ENCODE results near the gene TSPAN14. TPM values are rescaled to one million over a fixed set of nuclear protein-coding genes. Genes with fewer than 3 reads are reported as not detected.

Gene TSPAN14
- total and polyA plus RNA-seq, 2 of the 8 experiments (the other 6 are each of a cell fraction or from before 2014, with no cell fraction given) = 47.4 to 57.8 TPM

DNA sequence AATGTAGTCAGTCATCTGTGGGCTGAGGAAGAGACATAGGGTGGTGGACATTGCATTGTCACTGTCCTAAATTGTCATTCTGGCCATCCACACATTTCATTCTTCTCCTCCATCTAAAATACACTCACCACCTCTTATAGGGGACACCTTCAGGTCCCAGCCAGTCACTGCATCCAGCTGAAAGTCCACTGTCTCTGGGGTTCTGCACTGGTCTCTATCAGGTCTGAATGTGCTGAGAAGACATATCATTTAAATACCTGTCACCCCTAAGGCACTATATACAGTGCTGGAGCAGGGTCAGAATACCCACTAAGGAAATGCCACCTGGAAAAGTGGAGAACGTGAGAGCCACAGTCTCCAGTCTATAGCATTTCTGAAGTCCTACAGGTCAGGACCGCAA lies 113.2 kb downstream of the TSPAN14 start:
- no peak overlapping the region for H4K8ac ChIP-seq (ENCODE audit: extremely low read depth, insufficient read depth, low read length)
- CTCF ChIA-PET (ENCODE audit: partially characterized antibody) = interaction anchor here (1.6 to 3.0 kb wide), 3 partner anchors 11 to 32 kb away, joined by 5 to 10 read pairs (median 5); no protein-coding TSS in a partner anchor

More for the DNA sequence above, 113.2 kb downstream of the TSPAN14 start:
- H2BK12ac ChIP-seq (ENCODE audit: low read depth, low read length) = no peak overlapping the region
- no peaks in the 10 kb centered on the region for H4K20me1 ChIP-seq (replicated peaks in 1 of 2; ENCODE audit: control insufficient read depth in 1 of 2, insufficient read depth in 2 of 2, low read length in 2 of 2)
- no peaks in the 10 kb centered on the region for H3K36me3 ChIP-seq (ENCODE audit: control insufficient read depth in 2 of 4, insufficient read depth in 4 of 4, low read length in 3 of 4)
- H3K23me2 ChIP-seq (ENCODE audit: low read depth, low read length) = no peaks in the 10 kb centered on the region
- H3K23ac ChIP-seq (ENCODE audit: insufficient read length) = no peak overlapping the region
- no peak overlapping the region for H3K18ac ChIP-seq (ENCODE audit: extremely low read depth, low read length)
- H2AK5ac ChIP-seq (ENCODE audit: low read depth, low read length) = no peak overlapping the region
- no peaks in the 10 kb centered on the region for H3K79me1 ChIP-seq (ENCODE audit: low read depth, low read length)
- no peak overlapping the region for H3K14ac ChIP-seq (ENCODE audit: insufficient read length)
- no peaks in the 10 kb centered on the region for H3K27me3 ChIP-seq (replicated peaks in 1 of 4; ENCODE audit: control insufficient read depth in 3 of 4, extremely low read depth in 1 of 4, insufficient read depth in 3 of 4, low read length in 3 of 4)
- H4K91ac ChIP-seq (replicated peaks; ENCODE audit: insufficient read length, low read length) = no peak overlapping the region
- POLR2A ChIA-PET (ENCODE audit: partially characterized antibody) = no interaction called here
- no peak overlapping the region for H2BK120ac ChIP-seq (replicated peaks; ENCODE audit: low read depth, low read length)
- no peak overlapping the region for H3K4ac ChIP-seq (replicated peaks; ENCODE audit: insufficient read length, low read depth, low read length)
- H2BK20ac ChIP-seq (ENCODE audit: low read length) = no peak overlapping the region
- DNase-seq (ENCODE audit: low read depth in 1 of 2, low spot score in 2 of 2) (peak in 1 of 2 experiments; percentile 28), FAIRE-seq (no peak)
- H3K79me2 ChIP-seq (ENCODE audit: control insufficient read depth in 1 of 2, insufficient read depth in 2 of 2, low read length in 2 of 2) = no peaks in the 10 kb centered on the region
- no peaks in the 10 kb centered on the region for H3K9me3 ChIP-seq (ENCODE audit: insufficient read depth in 2 of 2, low read depth in 1 of 2, low read length in 1 of 2)
- no peak overlapping the region for H2BK5ac ChIP-seq (ENCODE audit: low read depth, low read length)
- H2AFZ ChIP-seq (ENCODE audit: low read length) = no peak overlapping the region
- 97% methylated on average over 2 of the region's 2 CpGs; no CpG with 5 or more reads in 1 of the 2 experiments for WGBS, 2 experiments (ENCODE audit: extremely low coverage in 1 of 2, insufficient coverage in 1 of 2, insufficient read length in 1 of 2, insufficient replicate concordance in 2 of 2, low coverage in 1 of 2, low lambda C conversion rate in 2 of 2, missing lambda C conversion rate in 1 of 2)
- no peak overlapping the region for H3K27ac ChIP-seq (ENCODE audit: low read depth, low read length)
- H3K4me2 ChIP-seq (ENCODE audit: insufficient read depth in 1 of 2, low read depth in 2 of 2, low read length in 2 of 2) = no peak overlapping the region
- H2BK15ac ChIP-seq (ENCODE audit: low read length) = no peak overlapping the region
- no peak overlapping the region for H4K5ac ChIP-seq (ENCODE audit: insufficient read length, low read depth, low read length)
- no peak overlapping the region for H3K56ac ChIP-seq (replicated peaks; ENCODE audit: insufficient read length, low read depth, low read length)
- no peaks in the 10 kb centered on the region for H3K4me1 ChIP-seq (replicated peaks in 1 of 4; ENCODE audit: control insufficient read depth in 3 of 4, insufficient read depth in 4 of 4, low read length in 3 of 4)
- H3K9ac ChIP-seq (replicated peaks in 1 of 4; ENCODE audit: extremely low read depth in 1 of 4, low read depth in 3 of 4, low read length in 3 of 4) = no peak overlapping the region
- H3K4me3 ChIP-seq (ENCODE audit: extremely low read depth in 1 of 4, insufficient read depth in 2 of 4, low read depth in 3 of 4, low read length in 4 of 4) = no peak overlapping the region
- TF ChIP-seq POU5F1 (IDR thresholded peaks at IDR 0.05; ENCODE audit: low read depth, low read length) (no peak), CEBPB (IDR thresholded peaks at IDR 0.05; ENCODE audit: low read depth, low read length) (no peak), GABPA (IDR thresholded peaks at IDR 0.05; ENCODE audit: borderline replicate concordance, insufficient read depth, low read length) (no peak)
- TF ChIP-seq, protein P1, sequence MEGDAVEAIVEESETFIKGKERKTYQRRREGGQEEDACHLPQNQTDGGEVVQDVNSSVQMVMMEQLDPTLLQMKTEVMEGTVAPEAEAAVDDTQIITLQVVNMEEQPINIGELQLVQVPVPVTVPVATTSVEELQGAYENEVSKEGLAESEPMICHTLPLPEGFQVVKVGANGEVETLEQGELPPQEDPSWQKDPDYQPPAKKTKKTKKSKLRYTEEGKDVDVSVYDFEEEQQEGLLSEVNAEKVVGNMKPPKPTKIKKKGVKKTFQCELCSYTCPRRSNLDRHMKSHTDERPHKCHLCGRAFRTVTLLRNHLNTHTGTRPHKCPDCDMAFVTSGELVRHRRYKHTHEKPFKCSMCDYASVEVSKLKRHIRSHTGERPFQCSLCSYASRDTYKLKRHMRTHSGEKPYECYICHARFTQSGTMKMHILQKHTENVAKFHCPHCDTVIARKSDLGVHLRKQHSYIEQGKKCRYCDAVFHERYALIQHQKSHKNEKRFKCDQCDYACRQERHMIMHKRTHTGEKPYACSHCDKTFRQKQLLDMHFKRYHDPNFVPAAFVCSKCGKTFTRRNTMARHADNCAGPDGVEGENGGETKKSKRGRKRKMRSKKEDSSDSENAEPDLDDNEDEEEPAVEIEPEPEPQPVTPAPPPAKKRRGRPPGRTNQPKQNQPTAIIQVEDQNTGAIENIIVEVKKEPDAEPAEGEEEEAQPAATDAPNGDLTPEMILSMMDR (IDR thresholded peaks at IDR 0.05; ENCODE audit: control extremely low read depth in 1 of 3, insufficient read depth in 1 of 3, low read depth in 1 of 3, low read length in 3 of 3) = peak in 1 of 3 experiments; percentile 12; a peak in 1 of 4 replicates
